NCI-H1048 (cell line): ENCODE results near the gene PM20D2.

ENCODE experiments used
- DNase-seq: peaks from one replicate; lab custom pipeline; 2025; lab: John Stamatoyannopoulos, UW

The PM20D2 gene

GRCh38 chr6:89204096-89204495 is 58.2 kb downstream of the PM20D2 start:
- no peak for DNase-seq

DNA sequence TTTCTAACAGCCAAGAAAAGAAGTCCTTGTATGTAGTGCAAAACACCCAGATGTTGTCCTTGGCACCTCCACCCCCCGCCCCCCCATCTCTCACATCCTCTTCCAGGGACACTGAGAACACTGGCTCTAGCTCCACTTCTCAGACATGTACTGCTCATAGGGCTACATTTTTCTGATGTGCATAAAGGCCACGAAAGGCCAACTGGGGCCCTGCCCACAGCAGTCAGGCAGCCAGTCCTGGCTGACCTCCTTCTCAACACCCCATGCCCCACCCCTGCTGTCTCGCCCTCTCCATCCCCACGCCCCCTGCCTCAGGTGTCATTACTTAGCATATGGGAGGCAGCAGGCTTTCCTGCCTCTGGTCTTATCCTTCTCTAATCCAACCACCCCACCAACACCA is 60.0 kb downstream of the PM20D2 start:
- DNase-seq: no peak

- DNase-seq: no peak
Observed at GRCh38 chr6:89208551-89208950, 62.7 kb downstream of the PM20D2 start.

DNA sequence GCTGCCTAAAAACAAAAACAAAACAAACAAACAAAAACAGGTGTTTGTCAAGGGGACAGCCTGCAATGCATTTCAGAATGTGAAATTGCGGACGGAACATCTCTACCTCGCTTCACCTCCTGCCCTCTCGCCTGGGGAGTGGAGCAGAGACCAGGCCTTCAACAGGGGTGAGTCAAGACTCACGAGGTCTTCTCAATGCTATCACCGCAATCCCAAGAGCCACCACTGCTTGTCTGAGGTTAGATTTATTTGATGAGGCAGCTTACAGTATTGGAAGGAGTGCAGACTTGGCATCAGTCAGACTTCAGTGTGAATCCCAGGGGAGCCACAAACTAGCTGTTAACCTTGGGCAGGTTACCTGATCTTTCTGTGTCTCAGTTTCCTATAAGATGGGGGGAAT is 63.6 kb downstream of the PM20D2 start:
- no peak for DNase-seq

- no peak for DNase-seq
Observed at GRCh38 chr6:89212472-89212871, 66.6 kb downstream of the PM20D2 start.

DNA sequence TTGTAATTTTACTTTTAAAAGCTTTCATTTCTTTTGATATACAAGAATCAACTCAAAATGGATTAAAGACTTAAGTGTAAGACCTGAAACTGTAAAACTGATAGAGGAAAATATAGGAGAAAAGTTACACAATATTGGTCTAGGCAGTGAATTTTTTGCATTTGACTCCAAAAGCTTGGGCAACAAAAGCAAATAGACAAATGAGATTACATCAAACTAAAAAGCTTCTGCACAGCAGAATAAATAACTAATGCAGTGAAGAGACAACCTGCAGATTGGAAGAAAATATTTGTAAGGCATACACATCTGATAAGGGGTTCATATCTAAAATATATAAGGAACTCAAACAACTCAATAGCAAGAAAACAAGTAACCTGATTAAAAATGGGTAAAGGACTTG is 68.3 kb downstream of the PM20D2 start:
- no peak for DNase-seq
